A673 (cell line): ENCODE results near the gene SYNRG.

Experiments used
- EZH2 ChIP-seq: fragments of 200-600 bp; sonication (generic); IDR thresholded peaks from 2 replicates; pipeline ENCODE4 v1.6.1; 2017; ENCODE audit warnings: borderline replicate concordance, low read depth, mild to moderate bottlenecking, mixed read lengths, antibody characterized with exemption, low read length; ENCODE audit not compliant: poor library complexity, severe bottlenecking
- TF ChIP-seq, protein P1 (sequence below): fragments of 300-800, 200-600 bp; sonication (generic); conservative IDR thresholded peaks from 2 replicates; pipeline ENCODE4 v1.5.1; 2017; ENCODE audit warnings: low read depth, mild to moderate bottlenecking, antibody characterized with exemption, low read length, moderate library complexity, mixed read lengths

DNA sequence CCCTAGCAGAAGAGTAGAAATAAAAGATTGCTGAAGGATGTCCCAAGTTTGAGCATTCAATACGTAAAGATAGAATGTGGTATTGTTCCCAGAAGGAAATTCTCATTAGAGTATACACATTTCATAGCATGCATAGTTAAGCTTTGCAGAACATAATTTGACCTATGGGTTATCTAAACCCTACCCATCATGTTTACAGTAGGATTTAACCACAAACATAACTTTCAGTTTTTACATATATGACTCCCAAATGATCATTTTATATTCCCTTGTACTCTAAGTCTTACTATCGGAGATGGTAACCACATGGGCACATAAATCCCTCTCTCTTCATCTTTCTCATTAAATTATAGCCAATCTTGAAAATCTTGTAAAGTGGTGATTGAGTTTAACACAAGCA is 50.9 kb downstream of the SYNRG start:
- TF ChIP-seq, protein P1, sequence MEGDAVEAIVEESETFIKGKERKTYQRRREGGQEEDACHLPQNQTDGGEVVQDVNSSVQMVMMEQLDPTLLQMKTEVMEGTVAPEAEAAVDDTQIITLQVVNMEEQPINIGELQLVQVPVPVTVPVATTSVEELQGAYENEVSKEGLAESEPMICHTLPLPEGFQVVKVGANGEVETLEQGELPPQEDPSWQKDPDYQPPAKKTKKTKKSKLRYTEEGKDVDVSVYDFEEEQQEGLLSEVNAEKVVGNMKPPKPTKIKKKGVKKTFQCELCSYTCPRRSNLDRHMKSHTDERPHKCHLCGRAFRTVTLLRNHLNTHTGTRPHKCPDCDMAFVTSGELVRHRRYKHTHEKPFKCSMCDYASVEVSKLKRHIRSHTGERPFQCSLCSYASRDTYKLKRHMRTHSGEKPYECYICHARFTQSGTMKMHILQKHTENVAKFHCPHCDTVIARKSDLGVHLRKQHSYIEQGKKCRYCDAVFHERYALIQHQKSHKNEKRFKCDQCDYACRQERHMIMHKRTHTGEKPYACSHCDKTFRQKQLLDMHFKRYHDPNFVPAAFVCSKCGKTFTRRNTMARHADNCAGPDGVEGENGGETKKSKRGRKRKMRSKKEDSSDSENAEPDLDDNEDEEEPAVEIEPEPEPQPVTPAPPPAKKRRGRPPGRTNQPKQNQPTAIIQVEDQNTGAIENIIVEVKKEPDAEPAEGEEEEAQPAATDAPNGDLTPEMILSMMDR: no peak
- no peak for TF ChIP-seq EZH2
